Memory B cell (primary cell): Measurements from ENCODE around the gene PTGDS.

Experiments
- ATAC-seq: fragments of 150-1000 bp; cut with Tn5 transposase; 2 replicates; pipeline ENCODE4 v1.10.0; 2021; ENCODE audit warnings: low read depth, mild to moderate bottlenecking, moderate library complexity
- DNase-seq, 2 donors: peaks; one replicate each; pipeline ENCODE4 v3.0.0; 2022; ENCODE audit warnings: low spot score in 2 of 2
- H3K27ac Mint-ChIP-seq: one replicate; pipeline ENCODE4 v1.8.0; 2022; ENCODE audit warnings: mild to moderate bottlenecking, moderate library complexity, mixed read lengths
- H3K27me3 Mint-ChIP-seq: one replicate; pipeline ENCODE4 v1.8.0; 2022; ENCODE audit warnings: mixed read lengths
- H3K36me3 Mint-ChIP-seq: one replicate; pipeline ENCODE4 v1.8.0; 2022; ENCODE audit warnings: mild to moderate bottlenecking, mixed read lengths
- H3K4me1 Mint-ChIP-seq: one replicate; pipeline ENCODE4 v1.8.0; 2022; ENCODE audit warnings: mixed read lengths
- H3K4me3 Mint-ChIP-seq: one replicate; pipeline ENCODE4 v1.8.0; 2022; ENCODE audit warnings: mild to moderate bottlenecking, moderate library complexity, mixed read lengths
- H3K9me3 Mint-ChIP-seq: one replicate; pipeline ENCODE4 v1.8.0; 2022; ENCODE audit warnings: mixed read lengths

The PTGDS gene

GRCh38 chr9:137014776-137015539 is 37.7 kb downstream of the PTGDS start:
- DNase-seq (no peak), ATAC-seq (no peak)
- no peak overlapping the region for H3K27ac Mint-ChIP-seq
- H3K4me3 Mint-ChIP-seq = no peak overlapping the region
- H3K27me3 Mint-ChIP-seq = no peaks in the 10 kb centered on the region
- peaks cover 10% of the 10 kb centered on the region for H3K36me3 Mint-ChIP-seq
- H3K9me3 Mint-ChIP-seq = no peaks in the 10 kb centered on the region
- H3K4me1 Mint-ChIP-seq = no peaks in the 10 kb centered on the region

- peaks cover 10% of the 10 kb centered on the region for H3K36me3 Mint-ChIP-seq
- no peaks in the 10 kb centered on the region for H3K27me3 Mint-ChIP-seq
- H3K9me3 Mint-ChIP-seq = no peaks in the 10 kb centered on the region
- no peak overlapping the region for H3K27ac Mint-ChIP-seq
- H3K4me1 Mint-ChIP-seq = no peaks in the 10 kb centered on the region
- ATAC-seq (no peak), DNase-seq (no peak)
- H3K4me3 Mint-ChIP-seq = no peak overlapping the region
These were observed 38.2 kb downstream of the PTGDS start for GRCh38 chr9:137015540-137015930.

- Mint-ChIP-seq H3K4me3 (no peak overlapping the region), H3K27ac (no peak overlapping the region)
- DNase-seq = no peak
These were observed 38.7 kb downstream of the PTGDS start for GRCh38 chr9:137015976-137016375.

GRCh38 chr9:137016436-137016835 is 39.1 kb downstream of the PTGDS start:
- Mint-ChIP-seq H3K27me3 (no peaks in the 10 kb centered on the region), H3K9me3 (no peaks in the 10 kb centered on the region), H3K4me3 (no peak overlapping the region), H3K36me3 (peaks cover 8% of the 10 kb centered on the region), H3K4me1 (no peaks in the 10 kb centered on the region), H3K27ac (no peak overlapping the region)
- ATAC-seq (no peak), DNase-seq (no peak)

More at GRCh38 chr9:137015976-137016375, 38.7 kb downstream of the PTGDS start:
- Mint-ChIP-seq H3K36me3 (peaks cover 10% of the 10 kb centered on the region), H3K4me1 (no peaks in the 10 kb centered on the region), H3K9me3 (no peaks in the 10 kb centered on the region), H3K27me3 (no peaks in the 10 kb centered on the region)
- no peak for ATAC-seq

- Mint-ChIP-seq H3K27ac (no peak overlapping the region), H3K4me1 (peaks cover 3% of the 10 kb centered on the region), H3K36me3 (peaks cover 4% of the 10 kb centered on the region), H3K4me3 (no peak overlapping the region), H3K27me3 (no peaks in the 10 kb centered on the region), H3K9me3 (no peaks in the 10 kb centered on the region)
- ATAC-seq = no peak
- DNase-seq = no peak
These were observed 39.8 kb downstream of the PTGDS start for GRCh38 chr9:137017071-137017470.

- H3K4me1 Mint-ChIP-seq = peaks cover 4% of the 10 kb centered on the region
- no peak overlapping the region for H3K4me3 Mint-ChIP-seq
- no peaks in the 10 kb centered on the region for H3K27me3 Mint-ChIP-seq
- H3K36me3 Mint-ChIP-seq = peaks cover 4% of the 10 kb centered on the region
- DNase-seq = no peak
- no peak for ATAC-seq
- H3K27ac Mint-ChIP-seq = no peak overlapping the region
- no peaks in the 10 kb centered on the region for H3K9me3 Mint-ChIP-seq
These were observed 40.6 kb downstream of the PTGDS start for GRCh38 chr9:137017791-137018497.

GRCh38 chr9:137018761-137019559 is 41.7 kb downstream of the PTGDS start:
- Mint-ChIP-seq H3K27ac (no peak overlapping the region), H3K27me3 (no peaks in the 10 kb centered on the region), H3K36me3 (peaks cover 4% of the 10 kb centered on the region), H3K4me1 (peaks cover 4% of the 10 kb centered on the region), H3K9me3 (no peaks in the 10 kb centered on the region), H3K4me3 (no peak overlapping the region)
- no peak for DNase-seq
- ATAC-seq = no peak

GRCh38 chr9:137019891-137020683 is 42.8 kb downstream of the PTGDS start:
- Mint-ChIP-seq H3K27me3 (no peaks in the 10 kb centered on the region), H3K9me3 (no peaks in the 10 kb centered on the region), H3K4me3 (no peak overlapping the region), H3K27ac (no peak overlapping the region), H3K4me1 (peaks cover 4% of the 10 kb centered on the region), H3K36me3 (peaks cover 4% of the 10 kb centered on the region)
- DNase-seq (no peak), ATAC-seq (no peak)

- no peak for DNase-seq
- Mint-ChIP-seq H3K9me3 (no peaks in the 10 kb centered on the region), H3K4me3 (no peak overlapping the region), H3K27me3 (no peaks in the 10 kb centered on the region), H3K4me1 (peaks cover 6% of the 10 kb centered on the region), H3K36me3 (peaks cover 4% of the 10 kb centered on the region), H3K27ac (no peak overlapping the region)
- ATAC-seq = no peak
These were observed 43.7 kb downstream of the PTGDS start for GRCh38 chr9:137020771-137021567.

- Mint-ChIP-seq H3K27ac (no peak overlapping the region), H3K9me3 (no peaks in the 10 kb centered on the region), H3K36me3 (peaks cover 4% of the 10 kb centered on the region), H3K27me3 (no peaks in the 10 kb centered on the region), H3K4me3 (no peak overlapping the region), H3K4me1 (peaks cover 9% of the 10 kb centered on the region)
- ATAC-seq (no peak), DNase-seq (no peak)
These were observed 44.3 kb downstream of the PTGDS start for GRCh38 chr9:137021568-137021978.

GRCh38 chr9:137021979-137022661 is 44.8 kb downstream of the PTGDS start:
- no peak overlapping the region for H3K27ac Mint-ChIP-seq
- peaks cover 4% of the 10 kb centered on the region for H3K36me3 Mint-ChIP-seq
- peaks cover 12% of the 10 kb centered on the region for H3K4me1 Mint-ChIP-seq
- H3K27me3 Mint-ChIP-seq = no peaks in the 10 kb centered on the region
- ATAC-seq (peak; percentile 36), DNase-seq (no peak)
- no peaks in the 10 kb centered on the region for H3K9me3 Mint-ChIP-seq
- no peak overlapping the region for H3K4me3 Mint-ChIP-seq

GRCh38 chr9:137022662-137023008 is 45.3 kb downstream of the PTGDS start:
- no peak for ATAC-seq
- no peaks in the 10 kb centered on the region for H3K27me3 Mint-ChIP-seq
- DNase-seq = no peak
- H3K36me3 Mint-ChIP-seq = peaks cover 4% of the 10 kb centered on the region
- H3K4me3 Mint-ChIP-seq = no peak overlapping the region
- peaks cover 15% of the 10 kb centered on the region for H3K4me1 Mint-ChIP-seq
- H3K9me3 Mint-ChIP-seq = no peaks in the 10 kb centered on the region
- H3K27ac Mint-ChIP-seq = no peak overlapping the region

- H3K27me3 Mint-ChIP-seq = no peaks in the 10 kb centered on the region
- DNase-seq (no peak), ATAC-seq (no peak)
- H3K36me3 Mint-ChIP-seq = peaks cover 1% of the 10 kb centered on the region
- no peaks in the 10 kb centered on the region for H3K9me3 Mint-ChIP-seq
- peaks cover 15% of the 10 kb centered on the region for H3K4me1 Mint-ChIP-seq
- H3K27ac Mint-ChIP-seq = no peak overlapping the region
- no peak overlapping the region for H3K4me3 Mint-ChIP-seq
These were observed 45.9 kb downstream of the PTGDS start for GRCh38 chr9:137023157-137023556.
